Keratinocyte (primary cell): ENCODE data around the gene STK26. TPM values are rescaled to one million over a fixed set of nuclear protein-coding genes. Genes with fewer than 3 reads are reported as not detected.

ENCODE experiments used
- DNase-seq: peaks from one replicate; pipeline ENCODE4 v3.0.0-alpha.2; 2011; ENCODE audit warnings: low read depth, missing footprints, low spot score
- FAIRE-seq: peaks from 2 replicates; lab custom pipeline; 2011; peaks lifted over from hg19 to GRCh38; lab: Jason Lieb, UNC
- H2AFZ ChIP-seq: 2 replicates; pipeline ENCODE4 v1.6.0; 2012; ENCODE audit warnings: low read length, control low read depth, inconsistent platforms; ENCODE audit not compliant: control insufficient read depth
- H3K27ac ChIP-seq: 2 replicates; pipeline ENCODE4 v1.5.1; 2011; ENCODE audit warnings: low read length; ENCODE audit not compliant: control insufficient read depth, insufficient read depth
- H3K27me3 ChIP-seq: 3 replicates; pipeline ENCODE4 v1.6.0; 2011; ENCODE audit warnings: low read length; ENCODE audit not compliant: control insufficient read depth, insufficient read depth; ENCODE audit errors: extremely low read depth
- H3K36me3 ChIP-seq, 2 experiments: 2 replicates in 1 of 2; 3 replicates in 1 of 2; pipeline ENCODE4 v1.5.1; 2011; ENCODE audit warnings: low read length in 2 of 2, mild to moderate bottlenecking in 1 of 2; ENCODE audit not compliant: control insufficient read depth in 2 of 2, insufficient read depth in 2 of 2; ENCODE audit errors: extremely low read depth in 1 of 2
- H3K4me1 ChIP-seq: 3 replicates; pipeline ENCODE4 v1.5.1; 2011; ENCODE audit warnings: low read length; ENCODE audit not compliant: control insufficient read depth, insufficient read depth; ENCODE audit errors: extremely low read depth
- H3K4me2 ChIP-seq: 3 replicates; pipeline ENCODE4 v1.6.0; 2011; ENCODE audit warnings: low read depth, low read length; ENCODE audit not compliant: control insufficient read depth, insufficient read depth; ENCODE audit errors: extremely low read depth
- H3K4me3 ChIP-seq, 3 experiments: fragments of 200-600 bp in 1 of 3; sonication (generic) in 1 of 3; 2 replicates in 2 of 3; 3 replicates in 1 of 3; pipeline ENCODE4 v1.5.1; 2011 to 2016; ENCODE audit warnings: low read length in 3 of 3, mild to moderate bottlenecking in 3 of 3, control low read depth in 2 of 3, inconsistent platforms in 1 of 3, low read depth in 1 of 3, mixed read lengths in 1 of 3, mixed run types in 1 of 3, moderate library complexity in 1 of 3; ENCODE audit not compliant: control insufficient read depth in 2 of 3, insufficient read depth in 2 of 3; ENCODE audit errors: extremely low read depth in 1 of 3
- H3K79me2 ChIP-seq: 2 replicates; pipeline ENCODE4 v1.6.0; 2012; ENCODE audit warnings: low read length; ENCODE audit not compliant: control insufficient read depth, insufficient read depth
- H3K9ac ChIP-seq: 3 replicates; pipeline ENCODE4 v1.6.0; 2011; ENCODE audit warnings: low read length; ENCODE audit not compliant: control insufficient read depth, insufficient read depth; ENCODE audit errors: extremely low read depth
- H3K9me1 ChIP-seq: 3 replicates; pipeline ENCODE4 v1.6.0; 2011; ENCODE audit warnings: low read length; ENCODE audit not compliant: control insufficient read depth, insufficient read depth; ENCODE audit errors: extremely low read depth
- H3K9me3 ChIP-seq: 2 replicates; pipeline ENCODE4 v1.5.1; 2012; ENCODE audit warnings: low read depth, low read length; ENCODE audit not compliant: control insufficient read depth
- H4K20me1 ChIP-seq: 3 replicates; pipeline ENCODE4 v1.6.0; 2011; ENCODE audit warnings: low read length; ENCODE audit not compliant: control insufficient read depth, insufficient read depth; ENCODE audit errors: extremely low read depth
- CTCF ChIP-seq, 3 experiments: IDR thresholded peaks in 1 of 3; conservative IDR thresholded peaks in 1 of 3; optimal IDR thresholded peaks in 1 of 3; 2 replicates in 2 of 3; 3 replicates in 1 of 3; pipeline versions ENCODE3 to v1.5.1; 2011; ENCODE audit warnings: low read length in 3 of 3, mild to moderate bottlenecking in 3 of 3, moderate library complexity in 2 of 3, control low read depth in 1 of 3, inconsistent platforms in 1 of 3; ENCODE audit not compliant: insufficient read depth in 2 of 3; ENCODE audit errors: extremely low read depth in 1 of 3
- EZH2 ChIP-seq: IDR thresholded peaks from one replicate; pipeline ENCODE4 v1.6.1; 2012; ENCODE audit warnings: inconsistent platforms, mild to moderate bottlenecking, low read length, moderate library complexity
- dilution Hi-C: fragments of 300-500 bp; cut with MboI; formaldehyde crosslinking; loops from one replicate; pipeline ENCODE4 v1.7.0; 2020; ENCODE audit warnings: low sequenced_read_pairs; ENCODE audit not compliant: extremely low pct_ligation_motif_present
- polyA plus RNA-seq, 5 experiments: library from polyadenylated mRNA; depleted of rRNA in 3 of 5; stranded (reverse) in 3 of 5; stranded (forward) in 1 of 5; unstranded in 1 of 5; fragments of >200 nt; gene quantifications; 1 replicate in 1 of 5; 2 replicates in 3 of 5; 3 replicates in 1 of 5; pipeline versions ENCODE4 v1.2.1 to v1.2.3, GENCODE V29; 2011 to 2012; ENCODE audit warnings: missing spikeins in 2 of 5, low read depth in 1 of 5, low replicate concordance in 1 of 5

STK26 gene
- polyA plus RNA-seq, 1 donor (not counting 4 experiments of a cell fraction or from before 2014, with no cell fraction given) = 32.3 TPM

GRCh38 chrX:131985526-131986049 is 37.5 kb upstream of the STK26 start:
- Histone ChIP-seq H3K9me1 (no peaks in the 10 kb centered on the region), H3K9ac (no peak overlapping the region), H3K27ac (no peak overlapping the region), H3K9me3 (no peaks in the 10 kb centered on the region), H3K4me1 (no peaks in the 10 kb centered on the region), H3K27me3 (peaks cover 7% of the 10 kb centered on the region), H3K36me3 (no peaks in the 10 kb centered on the region), H2AFZ (no peak overlapping the region), H4K20me1 (no peaks in the 10 kb centered on the region), H3K4me3 (no peak overlapping the region), H3K4me2 (no peak overlapping the region), H3K79me2 (no peaks in the 10 kb centered on the region)
- FAIRE-seq = no peak
- dilution Hi-C loops = no loop called here
- TF ChIP-seq CTCF (optimal IDR thresholded peaks at IDR 0.05 in 1 of 3, IDR thresholded peaks at IDR 0.05 in 1 of 3, conservative IDR thresholded peaks at IDR 0.05 in 1 of 3; ENCODE audit: extremely low read depth in 1 of 3, insufficient read depth in 2 of 3, low read length in 3 of 3) = peak in 1 of 3 experiments; percentile 16
- no peak for TF ChIP-seq EZH2
- DNase-seq = no peak

GRCh38 chrX:131987252-131987651 is 35.9 kb upstream of the STK26 start:
- Histone ChIP-seq H3K4me1 (no peaks in the 10 kb centered on the region), H3K79me2 (no peaks in the 10 kb centered on the region), H3K4me3 (no peak overlapping the region), H3K9ac (no peak overlapping the region), H3K9me3 (no peaks in the 10 kb centered on the region), H4K20me1 (no peaks in the 10 kb centered on the region), H3K27ac (no peak overlapping the region), H3K4me2 (no peak overlapping the region), H3K36me3 (no peaks in the 10 kb centered on the region), H3K27me3 (peaks cover 7% of the 10 kb centered on the region), H2AFZ (no peak overlapping the region), H3K9me1 (no peaks in the 10 kb centered on the region)
- FAIRE-seq (no peak), DNase-seq (no peak)
- dilution Hi-C loops = no loop called here
- TF ChIP-seq EZH2 = no peak
- no peak for TF ChIP-seq CTCF (optimal IDR thresholded peaks at IDR 0.05 in 1 of 3, IDR thresholded peaks at IDR 0.05 in 1 of 3, conservative IDR thresholded peaks at IDR 0.05 in 1 of 3; ENCODE audit: extremely low read depth in 1 of 3, insufficient read depth in 2 of 3, low read length in 3 of 3)
